DOHH2 (cell line): Measurements from ENCODE around the gene XAGE3.
"Not testable (repeated sequence)": the region's sequence is repeated elsewhere in the genome, so short reads cannot be mapped to it uniquely, and the experiment has no call there.

Source experiments
- H3F3A ChIP-seq: fragments of 200-600 bp; sonication (generic), shearing (Covaris generic); 2 replicates; pipeline ENCODE4 v1.6.0; 2016; ENCODE audit warnings: antibody characterized with exemption, mild to moderate bottlenecking; ENCODE audit not compliant: control insufficient read depth, insufficient read depth
- H3K27ac ChIP-seq: fragments of 200-600 bp; sonication (generic); 2 replicates; pipeline ENCODE4 v1.5.1; 2014; ENCODE audit warnings: low read depth, mild to moderate bottlenecking, low read length, moderate library complexity
- H3K27me3 ChIP-seq: fragments of 200-600 bp; sonication (generic); 2 replicates; pipeline ENCODE4 v1.6.1; 2014; ENCODE audit warnings: mild to moderate bottlenecking, low read length, mixed read lengths; ENCODE audit not compliant: control insufficient read depth
- H3K36me3 ChIP-seq: fragments of 200-600 bp; sonication (generic); 2 replicates; pipeline ENCODE4 v1.6.1; 2014; ENCODE audit warnings: mild to moderate bottlenecking, low read length, moderate library complexity, mixed read lengths; ENCODE audit not compliant: control insufficient read depth
- H3K4me1 ChIP-seq: fragments of 200-600 bp; sonication (generic); 2 replicates; pipeline ENCODE4 v1.6.1; 2014; ENCODE audit warnings: mild to moderate bottlenecking, low read length, mixed read lengths; ENCODE audit not compliant: control insufficient read depth
- H3K4me2 ChIP-seq: fragments of 200-600 bp; sonication (generic); 2 replicates; pipeline ENCODE4 v1.6.0; 2014; ENCODE audit warnings: mild to moderate bottlenecking, low read length, moderate library complexity
- H3K4me3 ChIP-seq: fragments of 200-600 bp; sonication (generic); 2 replicates; pipeline ENCODE4 v1.5.1; 2014; ENCODE audit warnings: mild to moderate bottlenecking, low read length, mixed read lengths
- H3K79me2 ChIP-seq: fragments of 200-600 bp; sonication (generic); 2 replicates; pipeline ENCODE4 v1.6.1; 2014; ENCODE audit warnings: mild to moderate bottlenecking, low read length, mixed read lengths; ENCODE audit not compliant: control insufficient read depth
- H3K9me2 ChIP-seq: fragments of 200-600 bp; sonication (generic); replicated peaks from 2 replicates; pipeline ENCODE4 v1.6.1; 2014; ENCODE audit warnings: mild to moderate bottlenecking, low read length, mixed read lengths; ENCODE audit not compliant: control insufficient read depth
- H3K9me3 ChIP-seq: fragments of 200-600 bp; sonication (generic); 2 replicates; pipeline ENCODE4 v1.6.1; 2014; ENCODE audit warnings: antibody characterized with exemption, low read length, mixed read lengths; ENCODE audit not compliant: control insufficient read depth, insufficient read depth
- H4K20me1 ChIP-seq: fragments of 200-600 bp; sonication (generic); 2 replicates; pipeline ENCODE4 v1.6.0; 2014; ENCODE audit warnings: low read depth, mild to moderate bottlenecking, antibody characterized with exemption, low read length, moderate library complexity; ENCODE audit not compliant: control insufficient read depth, insufficient read depth
- EZH2phosphoT487 ChIP-seq: fragments of 200-600 bp; sonication (generic); IDR thresholded peaks from 2 replicates; pipeline ENCODE4 v1.6.1; 2017; ENCODE audit warnings: borderline replicate concordance, mild to moderate bottlenecking, antibody characterized with exemption, low read length, moderate library complexity, mixed read lengths
- TF ChIP-seq, protein P1 (sequence below): fragments of 200-600 bp; sonication (generic); IDR thresholded peaks from one replicate; pipeline ENCODE4 v1.5.1; 2014; ENCODE audit warnings: antibody characterized with exemption, mild to moderate bottlenecking, low read depth, low read length; ENCODE audit not compliant: poor library complexity, severe bottlenecking

Gene XAGE3, protein sequence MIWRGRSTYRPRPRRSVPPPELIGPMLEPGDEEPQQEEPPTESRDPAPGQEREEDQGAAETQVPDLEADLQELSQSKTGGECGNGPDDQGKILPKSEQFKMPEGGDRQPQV

DNA sequence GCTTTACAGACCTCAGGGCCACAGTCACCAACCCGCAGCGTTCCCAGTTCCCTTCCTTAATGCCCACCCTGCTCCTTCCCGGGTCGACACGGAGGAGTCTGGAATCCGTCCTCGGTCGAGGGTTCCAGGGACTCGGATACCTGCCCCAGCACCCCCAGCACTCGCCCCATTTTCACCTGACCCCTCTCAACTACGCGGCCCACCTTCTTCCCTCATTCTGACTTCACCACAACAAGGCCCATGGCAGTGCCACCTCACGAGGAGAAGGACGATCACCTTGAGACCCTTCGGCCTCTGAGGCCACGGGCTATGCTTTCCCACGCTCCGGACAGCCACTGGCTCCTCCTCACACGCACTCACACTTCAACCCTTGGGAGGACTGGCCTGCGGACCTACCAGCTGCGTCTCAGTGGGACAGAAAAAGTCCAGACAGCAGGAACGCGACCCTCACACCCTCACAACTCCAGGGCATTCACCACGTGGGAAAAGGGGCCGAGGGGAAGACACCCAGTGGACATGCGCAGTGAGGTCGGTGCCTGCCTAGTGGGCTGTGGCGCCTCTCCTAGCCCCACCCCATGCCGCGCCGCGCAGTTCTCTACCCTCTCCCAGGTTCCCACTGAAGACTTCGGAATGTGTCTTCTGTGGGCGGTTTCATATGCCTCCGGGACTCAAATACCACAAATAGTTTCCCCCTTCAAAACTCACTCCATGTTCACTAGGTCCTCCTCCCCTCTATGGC, at the start of gene XAGE3:
Gene XAGE3 (minus strand): TSS at position 474 of the 739 bp plus-strand sequence. CDS start 950 bp downstream, outside the sequence.
- H3F3A ChIP-seq: no peaks in the 10 kb centered on the region
- peaks cover 3% of the 10 kb centered on the region; the same call in 1 of the 2 replicates for H3K27me3 ChIP-seq
- H3K9me3 ChIP-seq: no peaks in the 10 kb centered on the region
- no peaks in the 10 kb centered on the region for H3K4me1 ChIP-seq
- H3K36me3 ChIP-seq: no peaks in the 10 kb centered on the region
- TF ChIP-seq, protein P1, sequence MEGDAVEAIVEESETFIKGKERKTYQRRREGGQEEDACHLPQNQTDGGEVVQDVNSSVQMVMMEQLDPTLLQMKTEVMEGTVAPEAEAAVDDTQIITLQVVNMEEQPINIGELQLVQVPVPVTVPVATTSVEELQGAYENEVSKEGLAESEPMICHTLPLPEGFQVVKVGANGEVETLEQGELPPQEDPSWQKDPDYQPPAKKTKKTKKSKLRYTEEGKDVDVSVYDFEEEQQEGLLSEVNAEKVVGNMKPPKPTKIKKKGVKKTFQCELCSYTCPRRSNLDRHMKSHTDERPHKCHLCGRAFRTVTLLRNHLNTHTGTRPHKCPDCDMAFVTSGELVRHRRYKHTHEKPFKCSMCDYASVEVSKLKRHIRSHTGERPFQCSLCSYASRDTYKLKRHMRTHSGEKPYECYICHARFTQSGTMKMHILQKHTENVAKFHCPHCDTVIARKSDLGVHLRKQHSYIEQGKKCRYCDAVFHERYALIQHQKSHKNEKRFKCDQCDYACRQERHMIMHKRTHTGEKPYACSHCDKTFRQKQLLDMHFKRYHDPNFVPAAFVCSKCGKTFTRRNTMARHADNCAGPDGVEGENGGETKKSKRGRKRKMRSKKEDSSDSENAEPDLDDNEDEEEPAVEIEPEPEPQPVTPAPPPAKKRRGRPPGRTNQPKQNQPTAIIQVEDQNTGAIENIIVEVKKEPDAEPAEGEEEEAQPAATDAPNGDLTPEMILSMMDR: no peak
- TF ChIP-seq EZH2phosphoT487: no peak
- H3K27ac ChIP-seq: no peak within 1 kb of the TSS
- H4K20me1 ChIP-seq: no peaks in the 10 kb centered on the region
- H3K9me2 ChIP-seq: no peaks in the 10 kb centered on the region
- no peak within 1 kb of the TSS for H3K4me2 ChIP-seq
- no peaks in the 10 kb centered on the region for H3K79me2 ChIP-seq
- no peak within 1 kb of the TSS for H3K4me3 ChIP-seq

DNA sequence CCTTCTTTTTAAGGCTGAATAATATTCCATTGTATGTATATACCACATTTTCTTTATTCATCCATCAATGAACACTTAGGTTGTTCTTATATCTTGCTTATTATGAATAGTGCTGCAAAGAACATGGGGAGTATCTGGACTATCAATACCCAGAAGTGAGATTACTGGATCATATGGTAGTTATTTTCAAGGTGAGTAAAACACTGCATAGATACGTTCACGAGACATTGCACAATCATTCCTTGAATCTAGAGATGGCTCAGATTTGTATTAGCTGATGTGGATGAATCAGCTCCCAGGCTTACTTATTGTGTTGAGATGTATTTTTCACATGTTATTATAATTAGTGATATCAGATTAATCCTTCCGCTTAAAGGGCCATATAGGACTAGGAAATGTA, 46.8 kb upstream of the XAGE3 start:
- H3K9me3 ChIP-seq, H3K4me3 ChIP-seq, H4K20me1 ChIP-seq, H3F3A ChIP-seq, H3K4me1 ChIP-seq, H3K27ac ChIP-seq, H3K9me2 ChIP-seq, H3K4me2 ChIP-seq, H3K79me2 ChIP-seq, H3K27me3 ChIP-seq, H3K36me3 ChIP-seq: not testable (repeated sequence)

DNA sequence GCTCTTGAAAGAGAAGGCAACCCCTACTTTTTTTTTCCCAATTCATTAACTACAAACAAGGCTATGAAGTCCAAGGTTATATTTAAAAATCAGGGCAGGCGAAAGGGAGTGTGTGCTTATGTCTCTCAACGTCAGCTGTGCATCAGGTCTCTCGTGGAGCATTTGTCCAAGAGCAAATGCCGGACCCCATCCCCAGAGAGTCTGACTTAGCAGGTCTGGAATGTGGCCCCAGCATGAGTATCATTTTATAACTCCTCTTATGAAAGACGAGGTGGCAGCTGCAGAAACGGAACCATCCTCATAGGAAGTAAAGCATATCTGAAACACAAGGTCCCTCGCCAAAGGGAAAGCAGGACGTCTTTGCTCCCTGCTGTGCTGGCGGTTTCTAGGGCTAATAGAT, 45.8 kb upstream of the XAGE3 start:
- not testable (repeated sequence) for H3K79me2 ChIP-seq, H3K4me2 ChIP-seq, H3K9me2 ChIP-seq, H3K4me1 ChIP-seq, H3K4me3 ChIP-seq, H3K27ac ChIP-seq, H3K27me3 ChIP-seq, H3F3A ChIP-seq, H3K36me3 ChIP-seq, H4K20me1 ChIP-seq, H3K9me3 ChIP-seq

DNA sequence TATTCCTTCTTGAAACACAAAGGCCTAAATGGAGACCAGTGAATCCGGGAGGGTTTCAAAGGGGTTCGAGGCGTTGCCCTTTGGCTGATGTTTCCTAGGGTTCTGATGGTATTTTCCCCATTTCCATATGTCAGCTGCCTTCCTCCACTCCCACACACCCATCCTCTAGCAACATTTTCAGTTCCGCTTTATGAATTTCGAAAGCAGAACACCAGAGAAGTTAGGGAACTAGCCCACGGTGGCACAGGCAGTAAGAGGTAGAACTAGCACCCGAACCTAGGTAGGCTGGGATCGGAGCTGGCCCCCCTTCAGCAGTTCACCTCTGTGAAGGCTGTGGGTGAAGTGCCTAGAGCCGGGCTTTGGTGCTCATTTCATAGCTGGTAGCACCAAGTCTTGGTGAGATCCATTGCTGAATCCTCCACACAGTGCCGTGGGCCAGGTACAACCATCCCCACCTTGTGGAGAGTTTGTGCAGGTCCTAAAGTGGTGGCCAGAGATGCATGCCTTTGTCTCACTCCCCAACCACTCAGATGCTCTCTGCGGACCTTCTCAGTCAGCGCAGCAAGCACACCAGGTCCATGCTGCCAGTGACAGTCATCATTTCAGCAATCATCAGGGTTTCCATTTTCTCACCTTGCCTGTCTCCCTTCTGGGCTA, 41.6 kb upstream of the XAGE3 start:
- not testable (repeated sequence) for H3K27me3 ChIP-seq, H4K20me1 ChIP-seq

DNA sequence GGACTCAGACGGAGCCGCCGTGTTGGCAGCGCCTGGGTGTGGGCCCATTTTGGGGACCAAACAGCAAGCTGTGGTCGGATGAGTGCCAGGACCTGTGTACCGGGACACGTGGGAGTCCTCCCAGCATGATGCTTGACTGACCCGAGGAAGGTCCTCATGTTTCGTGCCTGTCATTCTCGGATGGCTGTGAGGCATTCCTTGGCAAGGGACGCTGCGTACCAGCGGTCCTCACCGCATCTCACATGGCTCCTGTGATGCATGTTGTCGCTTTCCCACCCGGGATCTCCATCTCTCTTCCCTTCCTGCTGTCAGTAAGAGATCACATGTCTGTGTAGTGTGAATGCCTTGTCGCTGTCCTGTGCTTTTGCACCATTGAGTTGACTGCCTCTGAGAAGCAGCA, 40.0 kb upstream of the XAGE3 start:
- not testable (repeated sequence) for H4K20me1 ChIP-seq, H3K4me2 ChIP-seq, H3F3A ChIP-seq, H3K27me3 ChIP-seq, H3K4me3 ChIP-seq, H3K4me1 ChIP-seq, H3K27ac ChIP-seq, H3K79me2 ChIP-seq, H3K9me3 ChIP-seq, H3K9me2 ChIP-seq, H3K36me3 ChIP-seq

More for the DNA sequence above, 41.6 kb upstream of the XAGE3 start:
- not testable (repeated sequence) for H3K4me1 ChIP-seq, H3K36me3 ChIP-seq, H3F3A ChIP-seq, H3K9me2 ChIP-seq, H3K27ac ChIP-seq, H3K4me2 ChIP-seq, H3K79me2 ChIP-seq, H3K4me3 ChIP-seq, H3K9me3 ChIP-seq

DNA sequence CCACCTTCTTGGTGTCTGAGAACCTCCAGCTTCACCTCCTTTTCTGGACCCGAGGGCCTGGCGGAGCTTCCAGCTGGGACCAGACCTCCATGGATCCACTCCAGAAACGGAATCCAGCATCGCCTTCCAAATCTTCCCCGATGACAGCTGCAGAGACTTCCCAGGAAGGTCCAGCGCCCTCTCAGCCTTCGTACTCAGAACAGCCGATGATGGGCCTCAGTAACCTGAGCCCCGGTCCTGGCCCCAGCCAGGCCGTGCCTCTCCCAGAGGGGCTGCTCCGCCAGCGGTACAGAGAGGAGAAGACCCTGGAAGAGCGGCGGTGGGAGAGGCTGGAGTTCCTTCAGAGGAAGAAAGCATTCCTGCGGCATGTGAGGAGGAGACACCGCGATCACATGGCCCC, 39.3 kb upstream of the XAGE3 start:
- H3K4me1 ChIP-seq, H3K27me3 ChIP-seq, H3K9me2 ChIP-seq, H3K36me3 ChIP-seq, H3K27ac ChIP-seq, H4K20me1 ChIP-seq, H3F3A ChIP-seq, H3K9me3 ChIP-seq, H3K4me2 ChIP-seq, H3K4me3 ChIP-seq, H3K79me2 ChIP-seq: not testable (repeated sequence)

DNA sequence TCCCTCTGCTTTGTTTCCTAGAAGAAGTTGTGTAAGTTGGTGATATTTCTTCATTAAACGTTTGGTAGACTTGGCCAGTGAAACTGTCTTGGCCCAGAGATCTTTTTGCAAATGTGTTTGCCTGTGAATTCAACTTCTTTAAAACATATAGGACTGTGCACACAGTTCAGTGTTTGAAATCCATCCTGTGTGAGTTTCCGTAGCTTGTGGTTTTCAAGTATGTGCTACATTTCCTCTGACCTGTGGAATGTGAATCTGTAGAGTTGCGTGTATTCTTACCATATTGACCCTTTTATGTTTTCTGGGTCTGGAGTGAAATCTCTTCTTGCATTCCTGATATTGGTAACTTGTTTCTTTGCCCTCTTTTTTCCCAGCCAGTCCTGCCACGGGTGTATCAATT, 38.2 kb upstream of the XAGE3 start:
- H3K27me3 ChIP-seq, H3K36me3 ChIP-seq, H3K9me3 ChIP-seq, H3K79me2 ChIP-seq, H4K20me1 ChIP-seq, H3K4me2 ChIP-seq, H3K4me1 ChIP-seq, H3K27ac ChIP-seq, H3K9me2 ChIP-seq, H3F3A ChIP-seq, H3K4me3 ChIP-seq: not testable (repeated sequence)
